Measurements from ENCODE around the gene GDAP1L1.

DNA sequence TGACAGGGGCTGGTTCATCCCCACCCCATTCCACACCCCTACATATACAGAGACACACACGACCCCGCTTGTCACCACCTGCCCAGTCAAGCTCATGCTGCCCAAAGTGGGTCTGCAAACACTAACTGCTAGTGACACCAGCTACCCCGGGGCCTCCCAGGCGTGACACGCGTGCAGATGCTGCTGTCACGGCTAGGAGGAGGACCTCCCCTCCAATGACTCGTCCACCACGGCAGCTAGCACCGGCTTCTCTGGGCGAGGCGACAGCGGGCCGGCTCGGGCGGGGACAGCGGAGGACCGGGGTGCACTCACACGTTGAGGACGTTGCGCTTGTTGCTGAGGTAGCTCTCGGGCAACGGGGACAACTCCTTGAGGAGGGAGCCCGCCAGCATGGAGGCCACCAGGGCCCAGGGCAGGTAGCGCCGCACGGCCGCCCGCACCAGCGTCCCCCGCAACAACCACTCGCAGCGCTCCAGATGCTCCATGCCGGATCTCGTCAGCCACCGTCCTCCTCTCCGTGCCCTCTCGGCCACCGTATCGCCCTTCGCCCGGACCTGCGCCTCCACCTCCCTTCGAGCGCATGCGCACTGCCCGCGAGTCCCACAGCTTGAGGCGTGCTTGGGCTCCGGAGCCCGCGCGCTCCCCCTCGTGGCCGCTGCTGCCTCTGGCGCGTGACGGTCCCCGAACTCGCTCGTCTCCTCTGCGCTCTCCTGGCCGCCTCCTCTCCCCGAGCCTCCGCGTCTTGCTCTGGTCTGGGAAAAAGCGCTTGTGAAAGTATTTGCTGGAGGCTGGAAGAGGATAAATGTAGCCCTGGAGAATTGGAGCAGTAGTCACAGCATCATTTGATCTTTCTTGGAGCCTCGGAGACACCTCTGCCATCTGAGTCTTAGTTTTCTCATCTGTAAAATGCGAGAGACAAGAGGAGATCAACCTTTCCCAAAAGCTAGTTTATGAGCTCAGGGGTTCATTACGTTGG is 63.8 kb downstream of the GDAP1L1 start, which contains the start of gene FITM2:
- TF ChIP-seq, protein P1, sequence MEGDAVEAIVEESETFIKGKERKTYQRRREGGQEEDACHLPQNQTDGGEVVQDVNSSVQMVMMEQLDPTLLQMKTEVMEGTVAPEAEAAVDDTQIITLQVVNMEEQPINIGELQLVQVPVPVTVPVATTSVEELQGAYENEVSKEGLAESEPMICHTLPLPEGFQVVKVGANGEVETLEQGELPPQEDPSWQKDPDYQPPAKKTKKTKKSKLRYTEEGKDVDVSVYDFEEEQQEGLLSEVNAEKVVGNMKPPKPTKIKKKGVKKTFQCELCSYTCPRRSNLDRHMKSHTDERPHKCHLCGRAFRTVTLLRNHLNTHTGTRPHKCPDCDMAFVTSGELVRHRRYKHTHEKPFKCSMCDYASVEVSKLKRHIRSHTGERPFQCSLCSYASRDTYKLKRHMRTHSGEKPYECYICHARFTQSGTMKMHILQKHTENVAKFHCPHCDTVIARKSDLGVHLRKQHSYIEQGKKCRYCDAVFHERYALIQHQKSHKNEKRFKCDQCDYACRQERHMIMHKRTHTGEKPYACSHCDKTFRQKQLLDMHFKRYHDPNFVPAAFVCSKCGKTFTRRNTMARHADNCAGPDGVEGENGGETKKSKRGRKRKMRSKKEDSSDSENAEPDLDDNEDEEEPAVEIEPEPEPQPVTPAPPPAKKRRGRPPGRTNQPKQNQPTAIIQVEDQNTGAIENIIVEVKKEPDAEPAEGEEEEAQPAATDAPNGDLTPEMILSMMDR (IDR thresholded peaks at IDR 0.05; ENCODE audit: low read depth, low read length, missing input control) = peak; percentile 94
- no peak for TF ChIP-seq REST (IDR thresholded peaks at IDR 0.05)
- TF ChIP-seq JUND (IDR thresholded peaks at IDR 0.05) = no peak
- no peak for TF ChIP-seq ATF3 (IDR thresholded peaks at IDR 0.05)
- TF ChIP-seq YY1 (IDR thresholded peaks at IDR 0.05) = peak; percentile 91
- no peak for TF ChIP-seq TAF1 (conservative IDR thresholded peaks at IDR 0.05)
- no peak for TF ChIP-seq FOXA1 (IDR thresholded peaks at IDR 0.05)
- peak; percentile 86 to 94 for TF ChIP-seq RAD21 (IDR thresholded peaks at IDR 0.05)
- TF ChIP-seq, protein P2, sequence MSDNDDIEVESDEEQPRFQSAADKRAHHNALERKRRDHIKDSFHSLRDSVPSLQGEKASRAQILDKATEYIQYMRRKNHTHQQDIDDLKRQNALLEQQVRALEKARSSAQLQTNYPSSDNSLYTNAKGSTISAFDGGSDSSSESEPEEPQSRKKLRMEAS (IDR thresholded peaks at IDR 0.05) = peak; percentile 46
- TF ChIP-seq GABPA (IDR thresholded peaks at IDR 0.05 in 1 of 2, conservative IDR thresholded peaks at IDR 0.05 in 1 of 2) = peak in 1 of 2 donors; percentile 74
- peak; percentile 66 for TF ChIP-seq ZBTB33 (IDR thresholded peaks at IDR 0.05)
- peak; percentile 9 to 41 for TF ChIP-seq RXRA (IDR thresholded peaks at IDR 0.05)
- TF ChIP-seq FOXA2 (IDR thresholded peaks at IDR 0.05) = peak; percentile 5
- TF ChIP-seq EGR1 (IDR thresholded peaks at IDR 0.05; ENCODE audit: low read depth in 2 of 2) = no peak
